HL-60 (cell line): ENCODE results near the gene CCDC169.

Experiments used
- DNase-seq, 2 experiments: peaks; one replicate each; pipeline ENCODE4 v3.0.0-alpha.2; 2010 to 2020; ENCODE audit warnings: low read depth in 1 of 2, low spot score in 1 of 2
- H3K27ac ChIP-seq: fragments of 250-450 bp; sonication (Bioruptor Pico); replicated peaks from 2 replicates; pipeline ENCODE4 v1.5.1; 2020; ENCODE audit warnings: mild to moderate bottlenecking, moderate library complexity
- H3K27me3 ChIP-seq: fragments of 250-450 bp; sonication (Bioruptor Pico); 2 replicates; pipeline ENCODE4 v1.5.1; 2021; ENCODE audit warnings: mild to moderate bottlenecking, moderate library complexity; ENCODE audit not compliant: insufficient read depth, poor library complexity, severe bottlenecking
- H3K4me3 ChIP-seq: replicated peaks from 2 replicates; pipeline ENCODE4 v1.5.1; 2011; ENCODE audit warnings: mild to moderate bottlenecking, control low read depth, low read length; ENCODE audit not compliant: insufficient read depth
- CTCF ChIP-seq: IDR thresholded peaks from one replicate; pipeline ENCODE4 v1.5.1; 2011; ENCODE audit warnings: low read length, control low read depth, inconsistent platforms; ENCODE audit not compliant: insufficient read depth
- GABPA ChIP-seq: IDR thresholded peaks from 2 replicates; pipeline ENCODE4 v1.6.1; 2012; ENCODE audit warnings: low read depth
- POLR2AphosphoS5 ChIP-seq: IDR thresholded peaks from 2 replicates; pipeline ENCODE4 v1.6.1; 2012; ENCODE audit warnings: low read depth
- SPI1 ChIP-seq: IDR thresholded peaks from 2 replicates; pipeline ENCODE4 v1.6.1; 2012; ENCODE audit warnings: low read depth, mild to moderate bottlenecking, borderline replicate concordance
- TF ChIP-seq, protein P1 (sequence below): IDR thresholded peaks from 2 replicates; pipeline ENCODE4 v1.6.1; 2012; ENCODE audit warnings: low read depth; ENCODE audit not compliant: insufficient replicate concordance

The CCDC169 gene

GRCh38 chr13:36244073-36244472 is 53.5 kb downstream of the CCDC169 start:
- Histone ChIP-seq H3K27ac (no peak overlapping the region), H3K4me3 (no peak overlapping the region), H3K27me3 (no peaks in the 10 kb centered on the region)
- no peak for DNase-seq
- TF ChIP-seq POLR2AphosphoS5: no peak
- TF ChIP-seq, protein P1, sequence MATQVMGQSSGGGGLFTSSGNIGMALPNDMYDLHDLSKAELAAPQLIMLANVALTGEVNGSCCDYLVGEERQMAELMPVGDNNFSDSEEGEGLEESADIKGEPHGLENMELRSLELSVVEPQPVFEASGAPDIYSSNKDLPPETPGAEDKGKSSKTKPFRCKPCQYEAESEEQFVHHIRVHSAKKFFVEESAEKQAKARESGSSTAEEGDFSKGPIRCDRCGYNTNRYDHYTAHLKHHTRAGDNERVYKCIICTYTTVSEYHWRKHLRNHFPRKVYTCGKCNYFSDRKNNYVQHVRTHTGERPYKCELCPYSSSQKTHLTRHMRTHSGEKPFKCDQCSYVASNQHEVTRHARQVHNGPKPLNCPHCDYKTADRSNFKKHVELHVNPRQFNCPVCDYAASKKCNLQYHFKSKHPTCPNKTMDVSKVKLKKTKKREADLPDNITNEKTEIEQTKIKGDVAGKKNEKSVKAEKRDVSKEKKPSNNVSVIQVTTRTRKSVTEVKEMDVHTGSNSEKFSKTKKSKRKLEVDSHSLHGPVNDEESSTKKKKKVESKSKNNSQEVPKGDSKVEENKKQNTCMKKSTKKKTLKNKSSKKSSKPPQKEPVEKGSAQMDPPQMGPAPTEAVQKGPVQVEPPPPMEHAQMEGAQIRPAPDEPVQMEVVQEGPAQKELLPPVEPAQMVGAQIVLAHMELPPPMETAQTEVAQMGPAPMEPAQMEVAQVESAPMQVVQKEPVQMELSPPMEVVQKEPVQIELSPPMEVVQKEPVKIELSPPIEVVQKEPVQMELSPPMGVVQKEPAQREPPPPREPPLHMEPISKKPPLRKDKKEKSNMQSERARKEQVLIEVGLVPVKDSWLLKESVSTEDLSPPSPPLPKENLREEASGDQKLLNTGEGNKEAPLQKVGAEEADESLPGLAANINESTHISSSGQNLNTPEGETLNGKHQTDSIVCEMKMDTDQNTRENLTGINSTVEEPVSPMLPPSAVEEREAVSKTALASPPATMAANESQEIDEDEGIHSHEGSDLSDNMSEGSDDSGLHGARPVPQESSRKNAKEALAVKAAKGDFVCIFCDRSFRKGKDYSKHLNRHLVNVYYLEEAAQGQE: no peak
- no peak for TF ChIP-seq GABPA
- no peak for TF ChIP-seq CTCF
- TF ChIP-seq SPI1: no peak

DNA sequence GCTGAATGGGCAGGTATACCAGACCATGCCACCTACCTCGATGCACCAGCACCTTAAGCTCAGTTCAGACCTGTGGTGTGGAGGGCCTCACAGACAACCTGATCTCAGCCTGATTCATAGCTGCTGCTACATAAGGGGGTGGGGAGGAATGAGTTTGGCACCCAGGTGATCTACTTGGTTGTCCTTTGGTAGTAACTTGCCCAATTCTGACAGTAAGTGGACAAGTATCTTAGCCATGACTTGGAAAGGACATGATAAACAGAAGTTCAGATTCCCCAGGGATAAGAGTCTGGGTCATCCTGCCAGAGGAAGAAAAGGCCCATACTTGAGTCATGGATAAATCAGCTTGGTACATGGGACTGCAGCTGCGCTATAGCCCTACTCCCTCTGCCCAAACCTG is 54.9 kb downstream of the CCDC169 start:
- TF ChIP-seq POLR2AphosphoS5 (no peak), GABPA (no peak), CTCF (no peak), SPI1 (no peak)
- TF ChIP-seq, protein P1: no peak
- Histone ChIP-seq H3K4me3 (no peak overlapping the region), H3K27me3 (no peaks in the 10 kb centered on the region), H3K27ac (no peak overlapping the region)
- no peak for DNase-seq

- Histone ChIP-seq H3K4me3 (no peak overlapping the region), H3K27me3 (no peaks in the 10 kb centered on the region), H3K27ac (no peak overlapping the region)
- TF ChIP-seq CTCF (no peak), GABPA (no peak), SPI1 (no peak), POLR2AphosphoS5 (no peak)
- TF ChIP-seq, protein P1: no peak
- no peak for DNase-seq
Measured at GRCh38 chr13:36231236-36231635, 66.4 kb downstream of the CCDC169 start.
